H9 (cell line): ENCODE measurements around the gene LINC01488. TPM values are rescaled to one million over a fixed set of nuclear protein-coding genes. Genes with fewer than 3 reads are reported as not detected.
A peak's percentile ranks its signal among the peaks of the same experiment; 100 is the strongest.

Experiments used
- DNase-seq: peaks from one replicate; pipeline ENCODE4 v3.0.0-alpha.2; 2017
- H2AFZ ChIP-seq: one replicate; pipeline ENCODE4 v1.6.1; 2013; ENCODE audit warnings: mild to moderate bottlenecking, low read length, control low read depth, moderate library complexity
- H2AK5ac ChIP-seq: 2 replicates; pipeline ENCODE4 v1.6.1; 2013; ENCODE audit warnings: low read length, control low read depth, mixed read lengths; ENCODE audit not compliant: insufficient read length
- H2BK120ac ChIP-seq: one replicate; pipeline ENCODE4 v1.6.1; 2013; ENCODE audit warnings: low read depth, mild to moderate bottlenecking, low read length, control low read depth, inconsistent platforms; ENCODE audit not compliant: poor library complexity, severe bottlenecking
- H2BK12ac ChIP-seq: 2 replicates; pipeline ENCODE4 v1.6.1; 2013; ENCODE audit warnings: low read length, control low read depth, mixed read lengths, low read depth; ENCODE audit not compliant: insufficient read length
- H2BK15ac ChIP-seq: 2 replicates; pipeline ENCODE4 v1.6.1; 2013; ENCODE audit warnings: low read depth, low read length, control low read depth
- H2BK20ac ChIP-seq: one replicate; pipeline ENCODE4 v1.6.1; 2013; ENCODE audit warnings: low read depth, mild to moderate bottlenecking, low read length, control low read depth, inconsistent platforms; ENCODE audit not compliant: poor library complexity, severe bottlenecking
- H2BK5ac ChIP-seq: 2 replicates; pipeline ENCODE4 v1.6.1; 2013; ENCODE audit warnings: low read length, control low read depth, mixed read lengths; ENCODE audit not compliant: insufficient read length
- H3K14ac ChIP-seq: 2 replicates; pipeline ENCODE4 v1.6.1; 2013; ENCODE audit warnings: low read length, control low read depth; ENCODE audit not compliant: insufficient read depth
- H3K18ac ChIP-seq: 2 replicates; pipeline ENCODE4 v1.6.1; 2013; ENCODE audit warnings: low read depth, mild to moderate bottlenecking, mixed read lengths, low read length, control low read depth; ENCODE audit not compliant: insufficient read length
- H3K23ac ChIP-seq: 2 replicates; pipeline ENCODE4 v1.6.1; 2013; ENCODE audit warnings: low read length, control low read depth, mixed read lengths, low read depth; ENCODE audit not compliant: insufficient read length
- H3K23me2 ChIP-seq: 2 replicates; pipeline ENCODE4 v1.6.1; 2013; ENCODE audit warnings: low read depth, mild to moderate bottlenecking, mixed read lengths, low read length, control low read depth; ENCODE audit not compliant: insufficient read length, poor library complexity, severe bottlenecking
- H3K27ac ChIP-seq: 2 replicates; pipeline ENCODE4 v1.5.1; 2013; ENCODE audit warnings: low read length, control low read depth, mixed read lengths, low read depth; ENCODE audit not compliant: insufficient read length
- H3K27me3 ChIP-seq: 2 replicates; pipeline ENCODE4 v1.6.1; 2013; ENCODE audit warnings: low read length, control low read depth, inconsistent platforms; ENCODE audit not compliant: insufficient read depth
- H3K4ac ChIP-seq: 2 replicates; pipeline ENCODE4 v1.6.1; 2013; ENCODE audit warnings: low read depth, mild to moderate bottlenecking, control low read depth, inconsistent platforms, low read length, moderate library complexity
- H3K4me1 ChIP-seq: 2 replicates; pipeline ENCODE4 v1.6.1; 2013; ENCODE audit warnings: low read length, control low read depth, inconsistent platforms; ENCODE audit not compliant: insufficient read depth
- H3K4me2 ChIP-seq: 2 replicates; pipeline ENCODE4 v1.6.1; 2013; ENCODE audit warnings: low read length, control low read depth, mixed read lengths; ENCODE audit not compliant: insufficient read length, insufficient read depth
- H3K56ac ChIP-seq: 2 replicates; pipeline ENCODE4 v1.6.1; 2013; ENCODE audit warnings: low read depth, mild to moderate bottlenecking, mixed read lengths, low read length, control low read depth; ENCODE audit not compliant: insufficient read length
- H3K79me1 ChIP-seq: 2 replicates; pipeline ENCODE4 v1.6.1; 2013; ENCODE audit warnings: low read depth, mild to moderate bottlenecking, moderate library complexity, low read length, control low read depth, inconsistent platforms; ENCODE audit not compliant: insufficient read depth, poor library complexity, severe bottlenecking
- H3K79me2 ChIP-seq: 2 replicates; pipeline ENCODE4 v1.6.1; 2013; ENCODE audit warnings: low read length, control low read depth, inconsistent platforms; ENCODE audit not compliant: insufficient read depth
- H3K9ac ChIP-seq: 2 replicates; pipeline ENCODE4 v1.6.1; 2013; ENCODE audit warnings: low read length, control low read depth, mixed read lengths; ENCODE audit not compliant: insufficient read length; ENCODE audit errors: extremely low read depth
- H3K9me3 ChIP-seq: one replicate; pipeline ENCODE4 v1.6.1; 2013; ENCODE audit warnings: low read depth, low read length, inconsistent platforms; ENCODE audit not compliant: control insufficient read depth
- H3T11ph ChIP-seq: one replicate; pipeline ENCODE4 v1.6.1; 2013; ENCODE audit warnings: mild to moderate bottlenecking, low read length, control low read depth, inconsistent platforms
- H4K20me1 ChIP-seq: one replicate; pipeline ENCODE4 v1.6.1; 2013; ENCODE audit not compliant: control insufficient read depth, insufficient read length, insufficient read depth
- H4K5ac ChIP-seq: 2 replicates; pipeline ENCODE4 v1.6.1; 2013; ENCODE audit warnings: low read depth, mild to moderate bottlenecking, mixed read lengths, low read length, control low read depth; ENCODE audit not compliant: insufficient read length
- H4K8ac ChIP-seq: replicated peaks from 2 replicates; pipeline ENCODE4 v1.6.1; 2013; ENCODE audit warnings: low read length, control low read depth, mixed read lengths, low read depth; ENCODE audit not compliant: insufficient read length
- H4K91ac ChIP-seq: 2 replicates; pipeline ENCODE4 v1.6.1; 2013; ENCODE audit warnings: low read depth, mild to moderate bottlenecking, moderate library complexity, mixed read lengths, low read length, control low read depth; ENCODE audit not compliant: insufficient read length
- H3K27ac Mint-ChIP-seq, 3 experiments: 2 replicates in 2 of 3; 3 replicates in 1 of 3; pipeline ENCODE4 v1.8.0; 2020 to 2021; ENCODE audit warnings: mixed read lengths in 3 of 3, mild to moderate bottlenecking in 1 of 3, moderate library complexity in 1 of 3
- H3K27me3 Mint-ChIP-seq: 2 replicates; pipeline ENCODE4 v1.8.0; 2021; ENCODE audit warnings: low read depth, mild to moderate bottlenecking, moderate library complexity, mixed read lengths
- H3K36me3 Mint-ChIP-seq, 3 experiments: 2 replicates in 2 of 3; 3 replicates in 1 of 3; pipeline ENCODE4 v1.8.0; 2020 to 2021; ENCODE audit warnings: low read depth in 3 of 3, mixed read lengths in 3 of 3; ENCODE audit not compliant: insufficient read depth in 1 of 3
- H3K4me1 Mint-ChIP-seq, 2 experiments: 2 replicates each; pipeline ENCODE4 v1.8.0; 2020; ENCODE audit warnings: mixed read lengths in 2 of 2
- H3K4me3 Mint-ChIP-seq, 2 experiments: 2 replicates in 1 of 2; 3 replicates in 1 of 2; pipeline ENCODE4 v1.8.0; 2020 to 2021; ENCODE audit warnings: mild to moderate bottlenecking in 2 of 2, mixed read lengths in 2 of 2, moderate library complexity in 1 of 2
- H3K9me3 Mint-ChIP-seq, 2 experiments: 2 replicates in 1 of 2; 3 replicates in 1 of 2; pipeline ENCODE4 v1.8.0; 2020; ENCODE audit warnings: mild to moderate bottlenecking in 2 of 2, mixed read lengths in 2 of 2, moderate library complexity in 1 of 2
- WGBS: extraction: QIAGEN DNeasy Blood & Tissue Kit; methylation state at CpG from one replicate; pipeline ENCODE4 v1.1.7; 2013; ENCODE audit warnings: missing lambda C conversion rate, low lambda C conversion rate, mixed read lengths; ENCODE audit not compliant: insufficient read length; ENCODE audit errors: extremely low coverage; 5-methylcytosine and 5-hydroxymethylcytosine counted together
- total RNA-seq: library from RNA; stranded (reverse); gene quantifications from 2 replicates; pipeline ENCODE4 v1.2.1, GENCODE V29; 2021
- TF ChIP-seq, protein P1 (sequence below): fragments of 200-600 bp; sonication (generic); conservative IDR thresholded peaks from 3 replicates; pipeline ENCODE4 v1.8.0; 2021; ENCODE audit warnings: antibody characterized with exemption, mild to moderate bottlenecking

The LINC01488 gene
- total RNA-seq, 1 experiment from 2014 or later = not detected

DNA sequence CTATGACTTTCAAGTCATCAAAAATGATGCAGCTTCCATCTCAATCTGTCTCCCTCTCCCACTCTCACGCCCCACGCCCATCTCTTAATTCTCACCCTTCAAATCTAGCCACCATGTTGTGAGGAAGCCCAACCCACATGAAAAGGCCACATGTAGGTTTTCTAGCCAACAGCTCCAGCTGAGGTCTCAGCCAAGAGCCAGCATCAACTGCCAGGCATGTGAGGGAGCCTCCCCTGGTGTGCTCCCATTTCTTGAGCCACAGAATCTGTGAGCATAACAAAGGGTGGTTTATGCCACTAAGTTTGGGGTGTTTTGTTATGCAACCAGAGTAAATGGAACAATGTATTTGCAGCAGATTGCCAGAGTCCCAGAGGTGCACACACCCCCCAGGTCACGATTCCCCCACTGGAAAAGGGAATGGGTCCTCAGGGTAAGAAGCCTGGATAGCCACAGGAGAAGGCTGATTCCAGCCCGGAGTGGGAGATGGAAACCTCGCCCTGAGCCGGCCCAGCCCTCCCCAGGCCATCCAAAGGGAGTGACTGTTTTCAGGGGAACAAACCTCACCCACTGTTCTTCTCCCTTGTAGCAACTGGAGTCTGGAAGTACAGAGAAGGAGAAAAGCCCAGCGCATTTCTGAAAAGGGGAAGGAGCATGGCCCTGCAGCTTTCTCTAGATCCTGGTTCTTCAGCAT is 20.0 kb upstream of the LINC01488 start:
- Histone ChIP-seq H3K4me1 (no peaks in the 10 kb centered on the region; the same call in 1 of the 2 replicates), H3T11ph (no peak overlapping the region), H3K4me2 (no peak overlapping the region), H3K27ac (no peak overlapping the region), H3K27me3 (no peaks in the 10 kb centered on the region), H4K20me1 (no peaks in the 10 kb centered on the region), H4K91ac (peak overlapping the region; percentile 62), H2BK20ac (no peak overlapping the region), H4K5ac (no peak overlapping the region), H3K18ac (no peak overlapping the region), H2AK5ac (no peak overlapping the region), H3K9ac (no peak overlapping the region), H3K4ac (no peak overlapping the region), H3K79me1 (no peaks in the 10 kb centered on the region), H3K23ac (no peak overlapping the region), H2BK12ac (no peak overlapping the region), H2BK120ac (no peak overlapping the region), H2BK15ac (no peak overlapping the region), H3K23me2 (no peaks in the 10 kb centered on the region), H2BK5ac (no peak overlapping the region), H3K56ac (no peak overlapping the region), H3K79me2 (no peaks in the 10 kb centered on the region), H3K9me3 (peaks cover 4% of the 10 kb centered on the region), H3K14ac (no peak overlapping the region; the same call in 1 of the 2 replicates), H2AFZ (no peak overlapping the region), H4K8ac (no peak overlapping the region)
- peaks cover 3 to 25% (median 6%) of the 10 kb centered on the region in 3 experiments; a peak in 6 of 7 replicates for H3K36me3 Mint-ChIP-seq
- H3K4me1 Mint-ChIP-seq = peaks cover 24% of the 10 kb centered on the region in 2 experiments
- H3K9me3 Mint-ChIP-seq = peaks cover 13 to 20% of the 10 kb centered on the region in 2 experiments
- no CpG with 5 or more reads among the region's 7 CpGs for WGBS
- TF ChIP-seq, protein P1, sequence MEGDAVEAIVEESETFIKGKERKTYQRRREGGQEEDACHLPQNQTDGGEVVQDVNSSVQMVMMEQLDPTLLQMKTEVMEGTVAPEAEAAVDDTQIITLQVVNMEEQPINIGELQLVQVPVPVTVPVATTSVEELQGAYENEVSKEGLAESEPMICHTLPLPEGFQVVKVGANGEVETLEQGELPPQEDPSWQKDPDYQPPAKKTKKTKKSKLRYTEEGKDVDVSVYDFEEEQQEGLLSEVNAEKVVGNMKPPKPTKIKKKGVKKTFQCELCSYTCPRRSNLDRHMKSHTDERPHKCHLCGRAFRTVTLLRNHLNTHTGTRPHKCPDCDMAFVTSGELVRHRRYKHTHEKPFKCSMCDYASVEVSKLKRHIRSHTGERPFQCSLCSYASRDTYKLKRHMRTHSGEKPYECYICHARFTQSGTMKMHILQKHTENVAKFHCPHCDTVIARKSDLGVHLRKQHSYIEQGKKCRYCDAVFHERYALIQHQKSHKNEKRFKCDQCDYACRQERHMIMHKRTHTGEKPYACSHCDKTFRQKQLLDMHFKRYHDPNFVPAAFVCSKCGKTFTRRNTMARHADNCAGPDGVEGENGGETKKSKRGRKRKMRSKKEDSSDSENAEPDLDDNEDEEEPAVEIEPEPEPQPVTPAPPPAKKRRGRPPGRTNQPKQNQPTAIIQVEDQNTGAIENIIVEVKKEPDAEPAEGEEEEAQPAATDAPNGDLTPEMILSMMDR = no peak
- peak overlapping the region in 1 of 3 experiments; percentile 23; a peak in 1 of 7 replicates for H3K27ac Mint-ChIP-seq
- no peak overlapping the region for H3K4me3 Mint-ChIP-seq
- peaks cover 13% of the 10 kb centered on the region for H3K27me3 Mint-ChIP-seq
- DNase-seq = no peak
